ENCODE data around the gene AMOTL2.

Gene AMOTL2

GRCh38 chr3:134339913-134340312 lies 34.3 kb downstream of the AMOTL2 start:
- no peaks in the 10 kb centered on the region for H3F3A ChIP-seq (ENCODE audit: insufficient read depth)
- H3K36me3 ChIP-seq (ENCODE audit: low read length): no peaks in the 10 kb centered on the region
- no peaks in the 10 kb centered on the region for H3K27me3 ChIP-seq (ENCODE audit: low read length)
- H3K9me3 ChIP-seq (ENCODE audit: insufficient read depth, low read length): no peaks in the 10 kb centered on the region
- H3K4me2 ChIP-seq (ENCODE audit: low read depth, low read length, poor library complexity, severe bottlenecking): no peak overlapping the region
- H3K27ac ChIP-seq (ENCODE audit: low read depth, low read length): no peak overlapping the region
- TF ChIP-seq CTCF (IDR thresholded peaks at IDR 0.05; ENCODE audit: insufficient read depth, low read length, poor library complexity, severe bottlenecking) (no peak), EZH2phosphoT487 (conservative IDR thresholded peaks at IDR 0.05; ENCODE audit: low read length) (no peak)
- H3K79me2 ChIP-seq (ENCODE audit: insufficient read depth, low read length): no peaks in the 10 kb centered on the region
- no peak overlapping the region for H2AFZ ChIP-seq (ENCODE audit: low read depth, low read length, severe bottlenecking)
- H3K4me3 ChIP-seq (ENCODE audit: insufficient read depth, low read length, poor library complexity, severe bottlenecking): no peak overlapping the region
- H3K9ac ChIP-seq (ENCODE audit: low read length): no peak overlapping the region
- H3K9me2 ChIP-seq (replicated peaks; ENCODE audit: insufficient read depth, low read length): no peaks in the 10 kb centered on the region
- no peaks in the 10 kb centered on the region for H4K20me1 ChIP-seq (ENCODE audit: low read depth, low read length)

- Histone ChIP-seq H3K9ac (ENCODE audit: low read length) (no peak overlapping the region), H3K27ac (ENCODE audit: low read depth, low read length) (no peak overlapping the region), H3K4me3 (ENCODE audit: insufficient read depth, low read length, poor library complexity, severe bottlenecking) (no peak overlapping the region), H4K20me1 (ENCODE audit: low read depth, low read length) (no peaks in the 10 kb centered on the region), H3F3A (ENCODE audit: insufficient read depth) (no peaks in the 10 kb centered on the region), H3K4me2 (ENCODE audit: low read depth, low read length, poor library complexity, severe bottlenecking) (no peak overlapping the region), H3K9me2 (replicated peaks; ENCODE audit: insufficient read depth, low read length) (no peaks in the 10 kb centered on the region), H3K9me3 (ENCODE audit: insufficient read depth, low read length) (no peaks in the 10 kb centered on the region), H3K36me3 (ENCODE audit: low read length) (no peaks in the 10 kb centered on the region), H3K27me3 (ENCODE audit: low read length) (no peaks in the 10 kb centered on the region), H2AFZ (ENCODE audit: low read depth, low read length, severe bottlenecking) (no peak overlapping the region), H3K79me2 (ENCODE audit: insufficient read depth, low read length) (no peaks in the 10 kb centered on the region)
- no peak for TF ChIP-seq CTCF (IDR thresholded peaks at IDR 0.05; ENCODE audit: insufficient read depth, low read length, poor library complexity, severe bottlenecking)
- TF ChIP-seq EZH2phosphoT487 (conservative IDR thresholded peaks at IDR 0.05; ENCODE audit: low read length): no peak
Measured at GRCh38 chr3:134339331-134339730, 34.9 kb downstream of the AMOTL2 start.

- H3K9me2 ChIP-seq (replicated peaks; ENCODE audit: insufficient read depth, low read length): no peaks in the 10 kb centered on the region
- H3K4me2 ChIP-seq (ENCODE audit: low read depth, low read length, poor library complexity, severe bottlenecking): no peak overlapping the region
- H2AFZ ChIP-seq (ENCODE audit: low read depth, low read length, severe bottlenecking): no peak overlapping the region
- H4K20me1 ChIP-seq (ENCODE audit: low read depth, low read length): no peaks in the 10 kb centered on the region
- no peak overlapping the region for H3K27ac ChIP-seq (ENCODE audit: low read depth, low read length)
- no peak overlapping the region for H3K9ac ChIP-seq (ENCODE audit: low read length)
- no peaks in the 10 kb centered on the region for H3K27me3 ChIP-seq (ENCODE audit: low read length)
- no peaks in the 10 kb centered on the region for H3F3A ChIP-seq (ENCODE audit: insufficient read depth)
- no peak overlapping the region for H3K4me3 ChIP-seq (ENCODE audit: insufficient read depth, low read length, poor library complexity, severe bottlenecking)
- H3K79me2 ChIP-seq (ENCODE audit: insufficient read depth, low read length): no peaks in the 10 kb centered on the region
- H3K9me3 ChIP-seq (ENCODE audit: insufficient read depth, low read length): no peaks in the 10 kb centered on the region
- TF ChIP-seq CTCF (IDR thresholded peaks at IDR 0.05; ENCODE audit: insufficient read depth, low read length, poor library complexity, severe bottlenecking) (no peak), EZH2phosphoT487 (conservative IDR thresholded peaks at IDR 0.05; ENCODE audit: low read length) (no peak)
- no peaks in the 10 kb centered on the region for H3K36me3 ChIP-seq (ENCODE audit: low read length)
Measured at GRCh38 chr3:134338516-134339261, 35.6 kb downstream of the AMOTL2 start.

All from SU-DHL-6 (cell line).